ENCODE measurements around the gene STARD3. TPM values are rescaled to one million over a fixed set of nuclear protein-coding genes. Genes with fewer than 3 reads are reported as not detected.

The STARD3 gene
- total RNA-seq, 1 donor from 2014 or later, result 18.4 TPM

- no peak for DNase-seq (ENCODE audit: low read depth)
- Histone ChIP-seq H3K36me3 (ENCODE audit: control insufficient read depth, insufficient read depth, low read length) (peaks cover 14% of the 10 kb centered on the region), H3K27me3 (ENCODE audit: control insufficient read depth, insufficient read depth, low read length) (no peaks in the 10 kb centered on the region), H3K4me3 (ENCODE audit: low read depth, low read length) (no peak overlapping the region)
- FAIRE-seq, result no peak
- no peak for TF ChIP-seq CTCF (IDR thresholded peaks at IDR 0.05; ENCODE audit: insufficient read depth, low read length, severe bottlenecking)
These were observed 22.5 kb downstream of the STARD3 start for GRCh38 chr17:39659279-39660010.

GRCh38 chr17:39660011-39660360 is 23.0 kb downstream of the STARD3 start:
- FAIRE-seq (no peak), DNase-seq (ENCODE audit: low read depth) (no peak)
- Histone ChIP-seq H3K36me3 (ENCODE audit: control insufficient read depth, insufficient read depth, low read length) (peaks cover 14% of the 10 kb centered on the region), H3K27me3 (ENCODE audit: control insufficient read depth, insufficient read depth, low read length) (no peaks in the 10 kb centered on the region), H3K4me3 (ENCODE audit: low read depth, low read length) (no peak overlapping the region)
- no peak for TF ChIP-seq CTCF (IDR thresholded peaks at IDR 0.05; ENCODE audit: insufficient read depth, low read length, severe bottlenecking)

GRCh38 chr17:39660397-39661385 is 23.7 kb downstream of the STARD3 start:
- H3K36me3 ChIP-seq (ENCODE audit: control insufficient read depth, insufficient read depth, low read length), result peaks cover 14% of the 10 kb centered on the region
- no peak for FAIRE-seq
- TF ChIP-seq CTCF (IDR thresholded peaks at IDR 0.05; ENCODE audit: insufficient read depth, low read length, severe bottlenecking), result no peak

GRCh38 chr17:39661744-39662541 is 25.0 kb downstream of the STARD3 start:
- DNase-seq (ENCODE audit: low read depth) (no peak), FAIRE-seq (no peak)
- Histone ChIP-seq H3K4me3 (ENCODE audit: low read depth, low read length) (no peak overlapping the region), H3K27me3 (ENCODE audit: control insufficient read depth, insufficient read depth, low read length) (peaks cover 7% of the 10 kb centered on the region), H3K36me3 (ENCODE audit: control insufficient read depth, insufficient read depth, low read length) (peaks cover 12% of the 10 kb centered on the region)
- no peak for TF ChIP-seq CTCF (IDR thresholded peaks at IDR 0.05; ENCODE audit: insufficient read depth, low read length, severe bottlenecking)

More at GRCh38 chr17:39660397-39661385, 23.7 kb downstream of the STARD3 start:
- no peak for DNase-seq (ENCODE audit: low read depth)
- Histone ChIP-seq H3K27me3 (ENCODE audit: control insufficient read depth, insufficient read depth, low read length) (no peaks in the 10 kb centered on the region), H3K4me3 (ENCODE audit: low read depth, low read length) (no peak overlapping the region)

GRCh38 chr17:39662551-39663339 is 25.8 kb downstream of the STARD3 start:
- H3K4me3 ChIP-seq (ENCODE audit: low read depth, low read length), result no peak overlapping the region
- H3K36me3 ChIP-seq (ENCODE audit: control insufficient read depth, insufficient read depth, low read length), result peaks cover 12% of the 10 kb centered on the region
- H3K27me3 ChIP-seq (ENCODE audit: control insufficient read depth, insufficient read depth, low read length), result peaks cover 11% of the 10 kb centered on the region
- no peak for TF ChIP-seq CTCF (IDR thresholded peaks at IDR 0.05; ENCODE audit: insufficient read depth, low read length, severe bottlenecking)
- FAIRE-seq (no peak), DNase-seq (ENCODE audit: low read depth) (no peak)
